Measurements from ENCODE around the gene ANKRD40CL. TPM values are rescaled to one million over a fixed set of nuclear protein-coding genes. Genes with fewer than 3 reads are reported as not detected.

Gene ANKRD40CL
- total RNA-seq, 1 donor from 2014 or later = not detected

- Mint-ChIP-seq H3K9me3 (ENCODE audit: unreplicated experiment) (no peaks in the 10 kb centered on the region), H3K27ac (ENCODE audit: unreplicated experiment) (no peak overlapping the region), H3K27me3 (ENCODE audit: unreplicated experiment) (peaks cover 5% of the 10 kb centered on the region), H3K4me3 (ENCODE audit: unreplicated experiment) (no peak overlapping the region), H3K4me1 (ENCODE audit: unreplicated experiment) (peaks cover 7% of the 10 kb centered on the region), H3K36me3 (ENCODE audit: unreplicated experiment) (no peaks in the 10 kb centered on the region)
- TF ChIP-seq, protein P1, sequence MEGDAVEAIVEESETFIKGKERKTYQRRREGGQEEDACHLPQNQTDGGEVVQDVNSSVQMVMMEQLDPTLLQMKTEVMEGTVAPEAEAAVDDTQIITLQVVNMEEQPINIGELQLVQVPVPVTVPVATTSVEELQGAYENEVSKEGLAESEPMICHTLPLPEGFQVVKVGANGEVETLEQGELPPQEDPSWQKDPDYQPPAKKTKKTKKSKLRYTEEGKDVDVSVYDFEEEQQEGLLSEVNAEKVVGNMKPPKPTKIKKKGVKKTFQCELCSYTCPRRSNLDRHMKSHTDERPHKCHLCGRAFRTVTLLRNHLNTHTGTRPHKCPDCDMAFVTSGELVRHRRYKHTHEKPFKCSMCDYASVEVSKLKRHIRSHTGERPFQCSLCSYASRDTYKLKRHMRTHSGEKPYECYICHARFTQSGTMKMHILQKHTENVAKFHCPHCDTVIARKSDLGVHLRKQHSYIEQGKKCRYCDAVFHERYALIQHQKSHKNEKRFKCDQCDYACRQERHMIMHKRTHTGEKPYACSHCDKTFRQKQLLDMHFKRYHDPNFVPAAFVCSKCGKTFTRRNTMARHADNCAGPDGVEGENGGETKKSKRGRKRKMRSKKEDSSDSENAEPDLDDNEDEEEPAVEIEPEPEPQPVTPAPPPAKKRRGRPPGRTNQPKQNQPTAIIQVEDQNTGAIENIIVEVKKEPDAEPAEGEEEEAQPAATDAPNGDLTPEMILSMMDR (IDR thresholded peaks at IDR 0.05) = no peak
- DNase-seq (ENCODE audit: extremely low spot score, unreplicated experiment) = peak; percentile 32
Observed at GRCh38 chr17:50764734-50765149, 2.6 kb downstream of the ANKRD40CL start.

GRCh38 chr17:50763716-50764475 lies 3.4 kb downstream of the ANKRD40CL start:
- peaks cover 7% of the 10 kb centered on the region for H3K4me1 Mint-ChIP-seq (ENCODE audit: unreplicated experiment)
- TF ChIP-seq, protein P1 (IDR thresholded peaks at IDR 0.05) = no peak
- H3K36me3 Mint-ChIP-seq (ENCODE audit: unreplicated experiment) = no peaks in the 10 kb centered on the region
- H3K4me3 Mint-ChIP-seq (ENCODE audit: unreplicated experiment) = no peak overlapping the region
- no peaks in the 10 kb centered on the region for H3K9me3 Mint-ChIP-seq (ENCODE audit: unreplicated experiment)
- DNase-seq (ENCODE audit: extremely low spot score, unreplicated experiment) = peak; percentile 21
- no peak overlapping the region for H3K27ac Mint-ChIP-seq (ENCODE audit: unreplicated experiment)
- peaks cover 5% of the 10 kb centered on the region for H3K27me3 Mint-ChIP-seq (ENCODE audit: unreplicated experiment)

DNA sequence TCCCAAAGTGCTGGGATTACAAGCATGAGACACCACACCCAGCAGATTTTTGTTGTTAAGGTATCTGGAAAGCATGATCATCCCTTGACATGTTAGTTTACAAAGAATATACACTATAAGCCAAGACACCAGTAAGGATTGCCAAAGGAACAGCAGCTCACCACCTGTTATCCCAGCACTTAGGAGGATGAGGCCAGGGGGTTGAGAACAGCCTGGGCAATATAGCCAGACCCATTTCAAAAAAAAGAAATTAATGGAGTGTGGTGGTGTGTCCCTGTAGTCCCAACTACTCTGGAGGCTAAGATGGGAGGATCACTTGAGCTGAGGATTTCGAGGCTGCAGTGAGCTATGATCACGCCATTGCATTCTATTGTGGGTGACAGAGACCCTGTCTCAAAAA lies 5.1 kb downstream of the ANKRD40CL start:
- peaks cover 2% of the 10 kb centered on the region for H3K27me3 Mint-ChIP-seq (ENCODE audit: unreplicated experiment)
- no peak for DNase-seq (ENCODE audit: extremely low spot score, unreplicated experiment)
- TF ChIP-seq, protein P1 (IDR thresholded peaks at IDR 0.05) = no peak
- H3K4me3 Mint-ChIP-seq (ENCODE audit: unreplicated experiment) = no peak overlapping the region
- no peaks in the 10 kb centered on the region for H3K9me3 Mint-ChIP-seq (ENCODE audit: unreplicated experiment)
- no peak overlapping the region for H3K27ac Mint-ChIP-seq (ENCODE audit: unreplicated experiment)
- H3K36me3 Mint-ChIP-seq (ENCODE audit: unreplicated experiment) = no peaks in the 10 kb centered on the region
- H3K4me1 Mint-ChIP-seq (ENCODE audit: unreplicated experiment) = peaks cover 7% of the 10 kb centered on the region

DNA sequence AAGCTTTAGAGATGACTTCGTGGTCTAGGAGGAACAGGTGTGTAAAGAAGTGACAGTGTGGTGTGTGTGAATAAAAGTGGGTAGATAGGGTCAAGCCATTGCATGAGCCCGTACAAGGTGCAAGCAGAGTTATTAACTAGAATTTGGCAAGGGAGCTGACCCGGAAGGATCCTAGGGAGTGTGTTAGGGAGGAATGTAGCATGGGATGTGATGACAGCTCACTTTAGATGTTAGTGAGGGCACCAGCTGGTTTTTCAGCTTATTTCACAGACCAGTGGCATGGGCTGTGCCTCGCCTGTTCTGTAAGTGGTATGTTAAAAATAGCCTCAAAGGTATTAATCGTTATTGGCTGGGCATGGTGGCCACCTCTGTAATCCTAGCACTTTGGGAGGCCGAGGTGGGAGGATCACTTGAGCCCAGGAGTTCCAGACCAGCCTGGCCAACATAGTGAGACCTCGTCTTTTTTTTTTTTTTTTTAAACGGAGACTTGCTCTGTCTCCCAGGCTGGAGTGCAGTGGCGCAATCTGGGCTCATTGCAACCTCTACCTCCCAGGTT lies 8.3 kb downstream of the ANKRD40CL start:
- H3K9me3 Mint-ChIP-seq (ENCODE audit: unreplicated experiment) = no peaks in the 10 kb centered on the region
- no peak overlapping the region for H3K27ac Mint-ChIP-seq (ENCODE audit: unreplicated experiment)
- TF ChIP-seq, protein P1 (IDR thresholded peaks at IDR 0.05) = no peak
- peaks cover 7% of the 10 kb centered on the region for H3K4me1 Mint-ChIP-seq (ENCODE audit: unreplicated experiment)
- H3K36me3 Mint-ChIP-seq (ENCODE audit: unreplicated experiment) = peaks cover 13% of the 10 kb centered on the region
- no peak overlapping the region for H3K4me3 Mint-ChIP-seq (ENCODE audit: unreplicated experiment)
- peaks cover 2% of the 10 kb centered on the region for H3K27me3 Mint-ChIP-seq (ENCODE audit: unreplicated experiment)
- DNase-seq (ENCODE audit: extremely low spot score, unreplicated experiment) = peak; percentile 60

DNA sequence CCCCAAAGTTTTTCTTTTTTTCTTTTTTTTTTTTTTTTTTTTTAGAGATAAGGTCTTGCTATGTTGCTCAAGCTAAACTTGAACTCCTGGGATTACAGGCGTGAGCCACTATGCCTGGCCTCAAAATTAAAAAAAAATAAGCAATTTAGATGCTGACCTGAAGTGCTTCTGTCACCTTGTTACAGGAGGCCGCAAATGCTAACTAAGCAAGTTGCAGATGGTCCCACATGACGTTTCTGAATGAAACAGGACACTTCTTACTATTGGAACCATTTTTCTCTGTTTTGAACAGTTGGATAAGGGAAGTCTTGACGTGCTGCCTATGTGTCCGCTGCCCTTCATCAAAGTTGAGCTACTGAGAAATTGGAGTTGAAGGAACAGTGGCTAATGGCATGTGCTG lies 8.8 kb downstream of the ANKRD40CL start:
- Mint-ChIP-seq H3K27ac (ENCODE audit: unreplicated experiment) (no peak overlapping the region), H3K27me3 (ENCODE audit: unreplicated experiment) (peaks cover 2% of the 10 kb centered on the region), H3K9me3 (ENCODE audit: unreplicated experiment) (no peaks in the 10 kb centered on the region), H3K36me3 (ENCODE audit: unreplicated experiment) (peaks cover 18% of the 10 kb centered on the region), H3K4me3 (ENCODE audit: unreplicated experiment) (no peak overlapping the region), H3K4me1 (ENCODE audit: unreplicated experiment) (peaks cover 7% of the 10 kb centered on the region)
- no peak for DNase-seq (ENCODE audit: extremely low spot score, unreplicated experiment)
- TF ChIP-seq, protein P1 (IDR thresholded peaks at IDR 0.05) = no peak
